VCaP (cell line): ENCODE results near the gene SYT15B.
"Not testable (repeated sequence)": the region's sequence is repeated elsewhere in the genome, so short reads cannot be mapped to it uniquely, and the experiment has no call there.

ENCODE experiments used
- H3K27ac ChIP-seq: fragments of 450-650 bp; 2 replicates; pipeline ENCODE4 v1.5.1; 2017

Gene SYT15B

GRCh38 chr10:47730911-47731310 lies 32.5 kb downstream of the SYT15B start:
- not testable (repeated sequence) for H3K27ac ChIP-seq

GRCh38 chr10:47725740-47726139 lies 37.7 kb downstream of the SYT15B start:
- H3K27ac ChIP-seq: not testable (repeated sequence)

- not testable (repeated sequence) for H3K27ac ChIP-seq
These were observed 38.3 kb downstream of the SYT15B start for GRCh38 chr10:47725047-47725446.

- not testable (repeated sequence) for H3K27ac ChIP-seq
These were observed 39.3 kb downstream of the SYT15B start for GRCh38 chr10:47724119-47724518.

- not testable (repeated sequence) for H3K27ac ChIP-seq
These were observed 40.0 kb downstream of the SYT15B start for GRCh38 chr10:47723362-47723761.

- not testable (repeated sequence) for H3K27ac ChIP-seq
These were observed 46.2 kb downstream of the SYT15B start for GRCh38 chr10:47717011-47717769.
